Body of pancreas (tissue), 4 donors: ENCODE measurements around the gene TMEM119. TPM values are rescaled to one million over a fixed set of nuclear protein-coding genes. Genes with fewer than 3 reads are reported as not detected.

Experiments
- ATAC-seq: fragments of 150-250 bp; one replicate; pipeline ENCODE4 v1.9.1; 2016
- DNase-seq, 4 donors: peaks; one replicate each; pipeline ENCODE4 v3.0.0-alpha.2; 2019
- H3K27ac ChIP-seq, 4 donors: fragments of 200-600 bp; sonication (generic); 1 replicate in 3 of 4; 2 replicates in 1 of 4; pipeline versions ENCODE4 v1.5.1 to v1.6.1; 2016 to 2019; ENCODE audit warnings: mild to moderate bottlenecking in 1 of 4, mixed read lengths in 1 of 4, moderate library complexity in 1 of 4
- H3K27me3 ChIP-seq, 2 donors: fragments of 200-600 bp; sonication (generic); one replicate each; pipeline ENCODE4 v1.6.0; 2016; ENCODE audit warnings: mild to moderate bottlenecking in 1 of 2
- H3K36me3 ChIP-seq, 2 donors: fragments of 200-600 bp; sonication (generic); replicated peaks in 1 of 2; 2 replicates each; pipeline ENCODE4 v1.5.1; 2016; ENCODE audit warnings: low read depth in 2 of 2; ENCODE audit not compliant: insufficient read depth in 1 of 2
- H3K4me1 ChIP-seq: fragments of 200-600 bp; sonication (generic); one replicate; pipeline ENCODE4 v1.6.0; 2016
- H3K4me3 ChIP-seq, 2 donors: fragments of 200-600 bp; sonication (generic); 1 replicate in 1 of 2; 2 replicates in 1 of 2; pipeline ENCODE4 v1.5.1; 2016 to 2019
- H3K9me3 ChIP-seq, 3 donors: fragments of 200-600 bp; sonication (generic); 1 replicate in 2 of 3; 2 replicates in 1 of 3; pipeline ENCODE4 v1.5.1; 2016
- POLR2A ChIP-seq, 3 donors: fragments of 450-650 bp; IDR thresholded peaks; one replicate each; pipeline ENCODE4 v1.6.1; 2016; ENCODE audit warnings: antibody characterized with exemption in 3 of 3, mild to moderate bottlenecking in 2 of 3
- WGBS, 2 donors: methylation state at CpG; one replicate each; pipeline ENCODE4 v1.1.5; 2017; 5-methylcytosine and 5-hydroxymethylcytosine counted together
- intact Hi-C: fragments of 100-400 bp; cut with DNase I; formaldehyde crosslinking; loops from one replicate; pipeline ENCODE4 v1.15.1; 2023
- total RNA-seq, 2 donors: library from RNA; depleted of rRNA; stranded (reverse); fragments of >200 nt; gene quantifications; one replicate each; pipeline ENCODE4 v1.1.0, GENCODE V29; 2016
- TF ChIP-seq, protein P1 (sequence below), 7 experiments: fragments of 450-650 bp in 4 of 7; fragments of 200-600 bp in 3 of 7; sonication (generic) in 3 of 7; IDR thresholded peaks; one replicate each; pipeline ENCODE4 v1.5.1; 2016 to 2019; ENCODE audit warnings: antibody characterized with exemption in 7 of 7

The TMEM119 gene
- total RNA-seq, 2 donors from 2014 or later, result 5.9 to 6.5 TPM

DNA sequence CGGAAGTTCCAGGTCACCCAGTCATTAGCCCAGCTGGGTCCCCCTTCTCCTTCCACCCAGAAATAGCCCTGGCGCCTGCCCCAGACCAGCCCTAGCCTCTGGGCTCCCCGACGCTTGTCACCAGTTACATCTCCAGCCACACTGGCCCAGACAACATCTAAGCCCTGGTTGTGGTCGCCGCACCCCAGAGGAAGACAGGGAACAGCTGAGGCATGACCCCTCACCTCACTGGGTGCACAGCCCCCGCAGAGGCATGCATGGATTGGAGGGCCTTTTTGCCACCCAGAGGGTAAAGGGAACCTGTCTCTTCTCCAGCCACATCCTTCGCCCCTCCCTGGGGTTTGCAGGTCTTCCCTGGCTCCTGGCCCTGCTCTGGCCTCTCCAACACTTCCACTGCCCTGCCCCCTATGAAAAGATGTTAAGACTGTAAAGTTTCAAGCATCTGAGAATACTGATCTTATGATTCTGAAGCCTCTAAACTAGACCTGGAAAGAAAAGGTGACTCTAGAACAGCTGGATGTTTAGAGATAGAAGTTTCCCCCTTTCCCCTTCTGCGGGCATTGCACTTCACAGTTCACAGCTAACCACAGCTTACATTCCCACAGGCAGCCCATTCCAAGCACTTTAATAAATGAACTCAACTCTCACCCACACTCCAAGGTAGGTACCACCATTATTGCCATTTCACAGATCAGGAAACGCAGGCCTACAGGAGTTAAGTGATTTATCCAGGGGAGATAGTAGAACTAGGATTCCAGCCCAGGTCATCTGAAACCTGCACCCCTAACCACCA lies 14.7 kb downstream of the TMEM119 start:
- Histone ChIP-seq H3K4me1 (no peaks in the 10 kb centered on the region), H3K36me3 (no peaks in the 10 kb centered on the region), H3K4me3 (no peak overlapping the region), H3K27me3 (no peaks in the 10 kb centered on the region), H3K9me3 (no peaks in the 10 kb centered on the region), H3K27ac (no peak overlapping the region)
- DNase-seq (no peak), ATAC-seq (no peak)
- 75% methylated on average over 8 to 10 of the region's 10 CpGs for WGBS, 2 donors
- TF ChIP-seq POLR2A (IDR thresholded peaks at IDR 0.05), result no peak
- TF ChIP-seq, protein P1, sequence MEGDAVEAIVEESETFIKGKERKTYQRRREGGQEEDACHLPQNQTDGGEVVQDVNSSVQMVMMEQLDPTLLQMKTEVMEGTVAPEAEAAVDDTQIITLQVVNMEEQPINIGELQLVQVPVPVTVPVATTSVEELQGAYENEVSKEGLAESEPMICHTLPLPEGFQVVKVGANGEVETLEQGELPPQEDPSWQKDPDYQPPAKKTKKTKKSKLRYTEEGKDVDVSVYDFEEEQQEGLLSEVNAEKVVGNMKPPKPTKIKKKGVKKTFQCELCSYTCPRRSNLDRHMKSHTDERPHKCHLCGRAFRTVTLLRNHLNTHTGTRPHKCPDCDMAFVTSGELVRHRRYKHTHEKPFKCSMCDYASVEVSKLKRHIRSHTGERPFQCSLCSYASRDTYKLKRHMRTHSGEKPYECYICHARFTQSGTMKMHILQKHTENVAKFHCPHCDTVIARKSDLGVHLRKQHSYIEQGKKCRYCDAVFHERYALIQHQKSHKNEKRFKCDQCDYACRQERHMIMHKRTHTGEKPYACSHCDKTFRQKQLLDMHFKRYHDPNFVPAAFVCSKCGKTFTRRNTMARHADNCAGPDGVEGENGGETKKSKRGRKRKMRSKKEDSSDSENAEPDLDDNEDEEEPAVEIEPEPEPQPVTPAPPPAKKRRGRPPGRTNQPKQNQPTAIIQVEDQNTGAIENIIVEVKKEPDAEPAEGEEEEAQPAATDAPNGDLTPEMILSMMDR (IDR thresholded peaks at IDR 0.05), result no peak
- intact Hi-C loops, result no loop called here

DNA sequence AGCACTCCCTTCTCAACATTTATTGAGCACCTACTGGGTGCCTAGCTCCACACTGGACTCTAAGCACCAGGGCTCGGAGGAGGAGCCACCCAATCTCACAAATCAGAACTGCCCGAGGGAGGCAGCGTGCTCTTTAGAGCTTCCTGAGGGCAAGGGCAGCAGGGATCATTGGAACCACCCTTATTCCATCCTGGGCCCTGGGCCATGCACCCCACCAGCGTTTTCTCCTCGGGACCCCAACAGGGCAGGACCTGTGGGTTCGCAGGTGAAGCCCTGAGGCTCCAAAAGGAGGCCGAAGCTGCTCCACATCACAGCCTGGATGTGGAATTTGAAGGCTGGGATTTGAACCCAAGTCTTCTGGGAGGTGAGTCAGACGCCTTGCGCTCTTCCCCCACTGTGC lies 15.4 kb downstream of the TMEM119 start:
- intact Hi-C loops, result no loop called here
- Histone ChIP-seq H3K4me3 (no peak overlapping the region), H3K27ac (no peak overlapping the region)

DNA sequence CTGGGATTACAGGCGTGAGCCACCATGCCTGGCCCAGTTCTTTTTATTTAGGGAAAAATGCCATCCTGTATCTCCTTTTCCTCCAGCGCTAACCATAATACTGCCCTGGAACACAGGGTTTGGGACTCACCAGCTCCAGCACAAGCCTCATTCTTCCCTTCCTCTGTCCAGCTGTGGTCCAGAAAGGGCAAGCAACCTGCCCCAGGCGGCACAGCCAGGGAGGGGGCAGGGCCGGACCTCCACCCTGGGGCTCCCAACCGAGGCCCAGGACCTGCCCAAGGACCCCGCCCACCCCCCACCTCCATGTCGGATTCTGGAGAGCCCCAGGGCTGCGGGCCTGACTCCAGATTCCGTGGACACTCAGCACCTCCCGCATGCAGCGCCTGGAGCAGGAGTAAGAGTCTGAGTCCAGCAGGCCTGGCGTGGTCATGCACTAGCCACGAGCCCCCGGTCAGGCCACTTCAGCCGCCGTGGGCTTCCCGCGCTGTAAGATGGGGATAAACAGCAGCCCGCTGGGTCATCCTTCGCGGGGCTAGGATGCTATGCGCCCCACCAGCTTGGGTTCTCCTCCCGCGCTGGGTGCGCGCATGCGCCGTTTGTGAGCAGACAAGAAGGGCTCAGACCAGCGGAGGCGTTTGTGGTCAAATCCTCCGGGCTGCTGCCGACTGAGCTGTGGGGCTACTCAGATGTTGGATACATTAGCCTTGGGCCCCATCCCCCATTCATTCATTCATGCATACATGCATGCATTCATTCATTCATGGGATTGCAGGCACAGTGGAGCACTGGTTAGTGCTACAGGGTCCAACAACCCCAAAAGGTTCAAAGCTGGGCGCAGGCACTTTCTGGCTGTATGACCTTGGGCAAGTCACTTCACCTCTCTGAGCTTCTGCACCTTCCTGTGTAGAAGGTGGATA lies 16.3 kb downstream of the TMEM119 start:
- no peak for ATAC-seq
- Histone ChIP-seq H3K36me3 (no peaks in the 10 kb centered on the region), H3K4me3 (no peak overlapping the region), H3K27me3 (no peaks in the 10 kb centered on the region), H3K27ac (peak overlapping the region in 1 of 4 donors; percentile 34), H3K9me3 (no peaks in the 10 kb centered on the region), H3K4me1 (no peaks in the 10 kb centered on the region)
- 70 to 77% methylated on average over 12 to 27 of the region's 33 CpGs for WGBS, 2 donors
- TF ChIP-seq, protein P1 (IDR thresholded peaks at IDR 0.05), result no peak
- TF ChIP-seq POLR2A (IDR thresholded peaks at IDR 0.05), result no peak
- DNase-seq, result no peak
- intact Hi-C loops, result no loop called here

More for the DNA sequence above, 15.4 kb downstream of the TMEM119 start:
- H3K27me3 ChIP-seq, result no peaks in the 10 kb centered on the region
- ATAC-seq, result no peak
- H3K4me1 ChIP-seq, result no peaks in the 10 kb centered on the region
- H3K36me3 ChIP-seq, result no peaks in the 10 kb centered on the region
- no peak for TF ChIP-seq POLR2A (IDR thresholded peaks at IDR 0.05)
- TF ChIP-seq, protein P1 (IDR thresholded peaks at IDR 0.05), result no peak
- WGBS, 2 donors, result 61 to 62% methylated on average over 3 to 7 of the region's 9 CpGs
- DNase-seq, result no peak
- no peaks in the 10 kb centered on the region for H3K9me3 ChIP-seq

DNA sequence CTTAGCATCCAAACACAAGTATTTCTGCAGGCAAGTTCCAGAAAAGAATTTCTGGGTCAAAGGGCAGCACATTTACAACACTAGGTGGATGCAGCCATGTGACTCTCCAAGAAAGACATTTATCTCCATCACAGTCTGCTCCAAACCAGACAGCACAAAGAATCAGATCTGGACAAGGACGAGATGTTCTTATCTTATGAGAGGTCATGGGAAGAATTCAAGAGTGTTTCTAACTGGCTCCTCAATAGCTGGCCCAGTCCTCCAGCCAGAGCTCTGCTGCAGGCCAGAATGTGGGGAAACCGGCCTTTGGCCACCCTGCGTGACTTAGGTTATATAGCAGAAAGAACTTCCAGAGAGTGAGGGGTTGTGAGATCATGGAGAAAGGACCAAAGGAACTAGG lies 17.4 kb downstream of the TMEM119 start:
- Histone ChIP-seq H3K27ac (no peak overlapping the region), H3K27me3 (no peaks in the 10 kb centered on the region), H3K4me3 (no peak overlapping the region), H3K9me3 (no peaks in the 10 kb centered on the region), H3K4me1 (no peaks in the 10 kb centered on the region), H3K36me3 (no peaks in the 10 kb centered on the region)
- intact Hi-C loops, result no loop called here
- TF ChIP-seq, protein P1 (IDR thresholded peaks at IDR 0.05), result no peak
- TF ChIP-seq POLR2A (IDR thresholded peaks at IDR 0.05), result no peak
- DNase-seq (peak in 2 of 4 donors; percentile 18 to 27), ATAC-seq (peak; percentile 53)
- 33 to 52% methylated on average over 3 of the region's 3 CpGs for WGBS, 2 donors
